HepG2 (cell line): Measurements from ENCODE around the gene TRMU. TPM values are rescaled to one million over a fixed set of nuclear protein-coding genes. Genes with fewer than 3 reads are reported as not detected.

Source experiments
- CENPT ChIP-seq: sonication (generic); formaldehyde crosslinking; IDR thresholded peaks from 2 replicates; pipeline ENCODE4 v1.8.0; 2022; ENCODE audit warnings: low read depth, mild to moderate bottlenecking, moderate library complexity, missing genetic modification reagents
- DNMT1 ChIP-seq: sonication (generic); formaldehyde crosslinking; IDR thresholded peaks from 2 replicates; pipeline ENCODE4 v1.5.1; 2020; ENCODE audit warnings: mild to moderate bottlenecking, missing genetic modification reagents
- NFE2L1 ChIP-seq: sonication (generic); formaldehyde crosslinking; IDR thresholded peaks from 2 replicates; pipeline ENCODE4 v1.4.0; 2020; ENCODE audit warnings: missing genetic modification reagents, mild to moderate bottlenecking, borderline replicate concordance
- NFRKB ChIP-seq: fragments of 450-650 bp; IDR thresholded peaks from 2 replicates; pipeline ENCODE4 v1.6.1; 2017
- PCBP2 ChIP-seq: fragments of 200-400 bp; formaldehyde crosslinking; optimal IDR thresholded peaks from 2 replicates; pipeline ENCODE3; 2018; ENCODE audit warnings: low read length, low read depth; ENCODE audit not compliant: poor library complexity, severe bottlenecking
- TP53 ChIP-seq: sonication (generic); formaldehyde crosslinking; conservative IDR thresholded peaks from 2 replicates; pipeline ENCODE4 v1.4.0; 2020; ENCODE audit warnings: missing genetic modification reagents
- ZFY ChIP-seq: sonication (generic); formaldehyde crosslinking; IDR thresholded peaks from 2 replicates; pipeline ENCODE4 v1.4.0; 2020; ENCODE audit warnings: missing genetic modification reagents
- ZNF3 ChIP-seq: IDR thresholded peaks from 2 replicates; pipeline ENCODE4 v1.7.0; 2017; ENCODE audit warnings: inconsistent platforms
- ZNF652 ChIP-seq: IDR thresholded peaks from 2 replicates; pipeline ENCODE4 v1.6.1; 2016; ENCODE audit warnings: low read depth, borderline replicate concordance
- ZNF776 ChIP-seq: sonication (generic); formaldehyde crosslinking; IDR thresholded peaks from 2 replicates; pipeline ENCODE4 v1.4.0; 2020; ENCODE audit warnings: mild to moderate bottlenecking, missing genetic modification reagents
- polyA plus RNA-seq, 8 experiments: library from polyadenylated mRNA; depleted of rRNA in 3 of 8; stranded (reverse) in 7 of 8; unstranded in 1 of 8; fragments of >200 nt; fragmentation: Illumina TruSeq in 4 of 8; extraction: Trizol in 4 of 8; gene quantifications; 2 replicates each; pipeline versions ENCODE4 v1.2.1 to v1.2.3, GENCODE V29; 2011 to 2016; ENCODE audit warnings: low read depth in 4 of 8, missing spikeins in 1 of 8, mixed read lengths in 1 of 8; ENCODE audit not compliant: insufficient read depth in 1 of 8
- total RNA-seq, 5 experiments: library from RNA; depleted of rRNA; stranded (reverse); fragments of >200 nt; fragmentation: Illumina TruSeq; extraction: Trizol; gene quantifications; 2 replicates each; pipeline ENCODE4 v1.2.3, GENCODE V29; 2016; ENCODE audit warnings: low read depth in 1 of 5
- TF ChIP-seq, protein P1 (sequence below): sonication (generic); formaldehyde crosslinking; conservative IDR thresholded peaks from 2 replicates; pipeline ENCODE4 v1.5.0; 2020; ENCODE audit warnings: missing genetic modification reagents
- TF ChIP-seq, protein P2 (sequence below): sonication (generic); formaldehyde crosslinking; IDR thresholded peaks from 2 replicates; pipeline ENCODE4 v1.8.0; 2022; ENCODE audit warnings: mild to moderate bottlenecking, missing genetic modification reagents, moderate library complexity
- TF ChIP-seq, protein P3 (sequence below): sonication (generic); formaldehyde crosslinking; IDR thresholded peaks from 2 replicates; pipeline ENCODE4 v1.4.0; 2020; ENCODE audit warnings: missing genetic modification reagents
- TF ChIP-seq, protein P4 (sequence below): sonication (generic); formaldehyde crosslinking; IDR thresholded peaks from 2 replicates; pipeline ENCODE4 v1.4.0; 2020; ENCODE audit warnings: missing genetic modification reagents
- TF ChIP-seq, protein P5 (sequence below): sonication (generic); formaldehyde crosslinking; IDR thresholded peaks from 2 replicates; pipeline ENCODE4 v1.5.0; 2020; ENCODE audit warnings: missing genetic modification reagents

TRMU gene
- total and polyA plus RNA-seq, 2 of the 13 experiments (the other 11 are each of a cell fraction or from before 2014, with no cell fraction given) = 31.0 to 50.2 TPM

DNA sequence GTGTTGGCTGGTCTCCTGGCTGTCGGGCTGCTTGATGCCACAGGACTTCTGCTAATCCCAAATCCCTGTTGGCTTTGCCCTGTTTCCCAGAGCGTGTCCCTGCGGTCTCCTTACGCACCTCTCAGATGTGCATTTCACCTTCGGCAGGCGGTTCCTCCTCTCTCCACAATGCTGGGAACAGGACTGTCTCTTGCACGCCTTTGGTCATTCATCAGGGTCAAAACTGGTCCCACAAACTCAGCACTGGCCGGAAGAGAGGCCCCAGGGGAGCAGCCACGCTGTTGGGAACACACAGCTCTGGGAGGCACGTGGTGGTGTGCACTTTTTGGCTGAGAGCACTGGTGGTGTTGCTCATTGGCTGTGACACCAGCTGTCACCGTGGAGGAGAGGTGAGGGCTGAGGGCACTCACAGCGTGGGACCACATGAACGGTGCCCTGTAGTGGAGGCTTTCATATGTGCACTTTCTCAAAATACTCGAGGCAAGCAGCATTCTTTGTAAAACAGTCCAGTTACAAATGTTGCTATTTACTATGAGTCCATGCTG is 15.3 kb upstream of the TRMU start (continued):
- TF ChIP-seq, protein P1, sequence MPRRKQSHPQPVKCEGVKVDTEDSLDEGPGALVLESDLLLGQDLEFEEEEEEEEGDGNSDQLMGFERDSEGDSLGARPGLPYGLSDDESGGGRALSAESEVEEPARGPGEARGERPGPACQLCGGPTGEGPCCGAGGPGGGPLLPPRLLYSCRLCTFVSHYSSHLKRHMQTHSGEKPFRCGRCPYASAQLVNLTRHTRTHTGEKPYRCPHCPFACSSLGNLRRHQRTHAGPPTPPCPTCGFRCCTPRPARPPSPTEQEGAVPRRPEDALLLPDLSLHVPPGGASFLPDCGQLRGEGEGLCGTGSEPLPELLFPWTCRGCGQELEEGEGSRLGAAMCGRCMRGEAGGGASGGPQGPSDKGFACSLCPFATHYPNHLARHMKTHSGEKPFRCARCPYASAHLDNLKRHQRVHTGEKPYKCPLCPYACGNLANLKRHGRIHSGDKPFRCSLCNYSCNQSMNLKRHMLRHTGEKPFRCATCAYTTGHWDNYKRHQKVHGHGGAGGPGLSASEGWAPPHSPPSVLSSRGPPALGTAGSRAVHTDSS (CRISPR knock-in tag) = no peak
- TF ChIP-seq, protein P2, sequence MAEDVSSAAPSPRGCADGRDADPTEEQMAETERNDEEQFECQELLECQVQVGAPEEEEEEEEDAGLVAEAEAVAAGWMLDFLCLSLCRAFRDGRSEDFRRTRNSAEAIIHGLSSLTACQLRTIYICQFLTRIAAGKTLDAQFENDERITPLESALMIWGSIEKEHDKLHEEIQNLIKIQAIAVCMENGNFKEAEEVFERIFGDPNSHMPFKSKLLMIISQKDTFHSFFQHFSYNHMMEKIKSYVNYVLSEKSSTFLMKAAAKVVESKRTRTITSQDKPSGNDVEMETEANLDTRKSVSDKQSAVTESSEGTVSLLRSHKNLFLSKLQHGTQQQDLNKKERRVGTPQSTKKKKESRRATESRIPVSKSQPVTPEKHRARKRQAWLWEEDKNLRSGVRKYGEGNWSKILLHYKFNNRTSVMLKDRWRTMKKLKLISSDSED (CRISPR knock-in tag) = no peak
- no peak for TF ChIP-seq DNMT1 (CRISPR knock-in tag)
- TF ChIP-seq, protein P3, sequence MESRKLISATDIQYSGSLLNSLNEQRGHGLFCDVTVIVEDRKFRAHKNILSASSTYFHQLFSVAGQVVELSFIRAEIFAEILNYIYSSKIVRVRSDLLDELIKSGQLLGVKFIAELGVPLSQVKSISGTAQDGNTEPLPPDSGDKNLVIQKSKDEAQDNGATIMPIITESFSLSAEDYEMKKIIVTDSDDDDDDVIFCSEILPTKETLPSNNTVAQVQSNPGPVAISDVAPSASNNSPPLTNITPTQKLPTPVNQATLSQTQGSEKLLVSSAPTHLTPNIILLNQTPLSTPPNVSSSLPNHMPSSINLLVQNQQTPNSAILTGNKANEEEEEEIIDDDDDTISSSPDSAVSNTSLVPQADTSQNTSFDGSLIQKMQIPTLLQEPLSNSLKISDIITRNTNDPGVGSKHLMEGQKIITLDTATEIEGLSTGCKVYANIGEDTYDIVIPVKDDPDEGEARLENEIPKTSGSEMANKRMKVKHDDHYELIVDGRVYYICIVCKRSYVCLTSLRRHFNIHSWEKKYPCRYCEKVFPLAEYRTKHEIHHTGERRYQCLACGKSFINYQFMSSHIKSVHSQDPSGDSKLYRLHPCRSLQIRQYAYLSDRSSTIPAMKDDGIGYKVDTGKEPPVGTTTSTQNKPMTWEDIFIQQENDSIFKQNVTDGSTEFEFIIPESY = no peak
- TF ChIP-seq CENPT = no peak
- TF ChIP-seq NFE2L1 (CRISPR knock-in tag) = no peak
- TF ChIP-seq ZNF3 (CRISPR knock-in tag) = no peak
- TF ChIP-seq, protein P4, sequence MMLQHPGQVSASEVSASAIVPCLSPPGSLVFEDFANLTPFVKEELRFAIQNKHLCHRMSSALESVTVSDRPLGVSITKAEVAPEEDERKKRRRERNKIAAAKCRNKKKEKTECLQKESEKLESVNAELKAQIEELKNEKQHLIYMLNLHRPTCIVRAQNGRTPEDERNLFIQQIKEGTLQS = no peak
- no peak for TF ChIP-seq ZFY
- TF ChIP-seq PCBP2 = no peak
- TF ChIP-seq, protein P5, sequence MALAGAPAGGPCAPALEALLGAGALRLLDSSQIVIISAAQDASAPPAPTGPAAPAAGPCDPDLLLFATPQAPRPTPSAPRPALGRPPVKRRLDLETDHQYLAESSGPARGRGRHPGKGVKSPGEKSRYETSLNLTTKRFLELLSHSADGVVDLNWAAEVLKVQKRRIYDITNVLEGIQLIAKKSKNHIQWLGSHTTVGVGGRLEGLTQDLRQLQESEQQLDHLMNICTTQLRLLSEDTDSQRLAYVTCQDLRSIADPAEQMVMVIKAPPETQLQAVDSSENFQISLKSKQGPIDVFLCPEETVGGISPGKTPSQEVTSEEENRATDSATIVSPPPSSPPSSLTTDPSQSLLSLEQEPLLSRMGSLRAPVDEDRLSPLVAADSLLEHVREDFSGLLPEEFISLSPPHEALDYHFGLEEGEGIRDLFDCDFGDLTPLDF (CRISPR knock-in tag) = no peak
- TF ChIP-seq ZNF652 = no peak
- no peak for TF ChIP-seq ZNF776
- no peak for TF ChIP-seq TP53 (CRISPR knock-in tag)
- TF ChIP-seq NFRKB = no peak
